KBM-7 (cell line): ENCODE measurements around the gene C4orf36.

Experiments used
- DNase-seq: peaks from one replicate; pipeline ENCODE4 v3.0.0-alpha.2; 2015
- in situ Hi-C: fragments of 300-500 bp; cut with MboI; formaldehyde crosslinking; loops from 2 replicates; pipeline ENCODE4 v1.14.3; 2020; ENCODE audit warnings: low sequenced_read_pairs, low pct_unique_long_range_greater_than_20kb, mixed read lengths

Gene C4orf36

DNA sequence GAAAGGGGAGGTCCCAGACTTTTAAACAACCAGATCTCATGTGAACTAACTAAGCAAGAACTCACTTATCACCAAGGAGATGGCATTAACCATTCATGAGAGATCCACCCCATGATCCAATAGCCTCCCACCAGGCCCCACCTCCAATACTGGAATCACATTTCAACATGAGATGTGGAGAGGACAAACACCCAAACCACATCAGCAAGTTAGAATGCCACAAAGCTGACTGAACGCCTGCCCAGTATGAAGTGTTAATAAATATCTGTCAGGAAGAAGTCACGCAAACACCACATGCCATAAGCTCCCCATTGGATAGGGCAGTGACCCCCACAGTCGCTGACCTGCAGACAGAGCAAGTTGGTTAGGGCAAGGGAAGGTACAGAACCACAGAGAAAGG lies 57.3 kb downstream of the C4orf36 start:
- in situ Hi-C loops = no loop called here
- no peak for DNase-seq

DNA sequence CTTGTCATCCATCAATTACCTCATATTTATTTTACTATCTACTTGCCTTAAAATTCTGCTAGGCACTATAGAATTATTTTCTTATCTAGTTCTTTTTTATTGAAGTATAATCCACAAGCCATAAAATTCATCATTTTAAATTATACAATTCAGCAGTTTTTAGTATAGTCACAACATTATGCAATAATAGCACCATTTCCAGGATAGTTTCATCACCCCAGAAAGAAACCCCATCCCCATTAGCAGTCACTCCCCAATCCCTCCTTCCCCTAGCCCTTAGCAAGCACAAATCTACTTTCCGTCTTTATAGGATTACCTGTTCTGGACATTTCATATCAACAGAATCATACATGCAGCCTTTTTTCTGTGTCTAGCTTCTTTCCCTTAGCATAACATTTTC lies 58.6 kb downstream of the C4orf36 start:
- in situ Hi-C loops = no loop called here
- DNase-seq = no peak

DNA sequence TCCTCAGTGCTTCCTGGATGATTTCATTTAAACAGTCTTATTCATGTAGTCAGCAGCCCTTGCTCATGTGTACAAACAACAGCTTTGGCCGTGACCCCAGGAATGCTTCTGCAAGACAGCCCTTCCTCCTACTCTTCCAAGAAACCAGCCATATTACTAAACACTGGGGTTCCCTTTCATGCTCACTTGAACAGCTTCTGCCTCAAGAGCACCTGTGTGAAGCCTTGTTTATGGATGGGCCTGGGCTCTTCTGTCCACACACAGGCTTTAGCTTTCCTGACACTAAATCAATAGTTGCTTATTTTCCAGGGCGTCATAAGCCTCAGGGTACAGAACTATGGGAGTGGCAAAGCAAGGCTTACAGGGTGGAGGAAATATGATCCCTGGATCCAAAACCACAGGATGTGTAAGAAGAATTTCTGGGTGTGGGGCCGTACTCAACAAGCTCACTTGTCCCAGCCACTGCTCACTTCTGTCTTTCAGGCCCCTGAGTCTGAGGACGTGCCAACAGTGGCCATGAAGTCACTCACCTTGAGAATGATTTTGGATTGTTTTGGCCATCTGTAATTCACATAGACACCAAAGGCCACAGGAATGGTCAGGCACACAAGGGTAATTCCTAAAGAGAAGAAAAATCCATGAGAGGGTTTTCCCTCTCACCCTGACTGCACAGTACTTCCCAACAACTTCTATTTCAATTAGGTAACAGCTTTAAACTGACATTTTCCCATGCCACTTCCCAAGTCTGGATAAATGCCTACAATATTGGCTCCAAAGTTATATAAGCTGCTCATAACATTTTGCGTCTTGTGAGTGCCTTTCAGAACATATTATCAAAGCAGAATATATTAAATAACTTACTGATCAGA lies 60.7 kb downstream of the C4orf36 start:
- peak; percentile 10 for DNase-seq
- in situ Hi-C loops = no loop called here
